PC-9 (cell line): ENCODE measurements around the gene MAML3. TPM values are rescaled to one million over a fixed set of nuclear protein-coding genes. Genes with fewer than 3 reads are reported as not detected.

Experiments
- BruUV-seq: library from RNA; stranded (reverse); fragments of 400-500 nt; replicated peaks from 2 replicates; lab custom pipeline; 2021; lab: Mats Ljungman, UMichigan
- CTCF ChIA-PET: fragments of 300-600 bp; sonication (Branson Sonifier 250); formaldehyde crosslinking; loops from one replicate; lab custom pipeline; 2022; ENCODE audit warnings: antibody characterized with exemption; lab: Charles Lee
- POLR2A ChIA-PET: fragments of 300-600 bp; sonication (Branson Sonifier 250); formaldehyde crosslinking; loops from one replicate; lab custom pipeline; 2022; ENCODE audit warnings: antibody characterized with exemption; ENCODE audit not compliant: unreplicated experiment; lab: Charles Lee
- DNase-seq, 2 experiments: peaks; one replicate each; pipeline versions ENCODE4 v3.0.0 to v3.0.0-alpha.2; 2015 to 2022; ENCODE audit warnings: mixed read lengths in 1 of 2
- H2AFZ ChIP-seq: fragments of 200-600 bp; sonication (generic); 2 replicates; pipeline ENCODE4 v1.8.1; 2017; ENCODE audit warnings: antibody characterized with exemption
- H3F3A ChIP-seq: fragments of 200-600 bp; sonication (generic); 2 replicates; pipeline ENCODE4 v1.8.1; 2017; ENCODE audit warnings: antibody characterized with exemption, mild to moderate bottlenecking, low read depth; ENCODE audit not compliant: insufficient read depth
- H3K27ac ChIP-seq: fragments of 200-600 bp; sonication (generic); 2 replicates; pipeline ENCODE4 v1.6.1; 2016; ENCODE audit warnings: mixed run types
- H3K27me3 ChIP-seq: fragments of 200-600 bp; sonication (generic); 2 replicates; pipeline ENCODE4 v1.6.1; 2016; ENCODE audit warnings: low read depth, mixed run types; ENCODE audit not compliant: insufficient read depth
- H3K36me3 ChIP-seq: fragments of 200-600 bp; sonication (generic); 2 replicates; pipeline ENCODE4 v1.6.1; 2016; ENCODE audit warnings: low read depth, mixed run types
- H3K4me1 ChIP-seq: fragments of 200-600 bp; sonication (generic); replicated peaks from 2 replicates; pipeline ENCODE4 v1.6.1; 2016; ENCODE audit warnings: mixed run types; ENCODE audit not compliant: insufficient read depth
- H3K4me2 ChIP-seq: fragments of 200-600 bp; sonication (generic); 2 replicates; pipeline ENCODE4 v1.6.1; 2017; ENCODE audit warnings: mixed run types
- H3K4me3 ChIP-seq: fragments of 200-600 bp; sonication (generic); 2 replicates; pipeline ENCODE4 v1.6.1; 2016; ENCODE audit warnings: mixed run types
- H3K79me2 ChIP-seq: fragments of 200-600 bp; sonication (generic); 2 replicates; pipeline ENCODE4 v1.6.1; 2017; ENCODE audit warnings: low read depth, mixed run types
- H3K9me2 ChIP-seq: fragments of 200-600 bp; sonication (generic); 2 replicates; pipeline ENCODE4 v1.8.1; 2017; ENCODE audit warnings: mild to moderate bottlenecking; ENCODE audit not compliant: insufficient read depth
- H3K9me3 ChIP-seq: fragments of 200-600 bp; sonication (generic); 2 replicates; pipeline ENCODE4 v1.8.1; 2016; ENCODE audit warnings: low read depth; ENCODE audit not compliant: insufficient read depth
- H4K20me1 ChIP-seq: fragments of 200-600 bp; sonication (generic); 2 replicates; pipeline ENCODE4 v1.8.1; 2017; ENCODE audit not compliant: insufficient read depth
- EZH2 ChIP-seq: fragments of 200-600 bp; sonication (generic); IDR thresholded peaks from 2 replicates; pipeline ENCODE4 v1.8.0; 2017; ENCODE audit warnings: antibody characterized with exemption, low read depth
- intact Hi-C: fragments of 100-400 bp; cut with micrococcal nuclease; formaldehyde crosslinking; loops from one replicate; pipeline ENCODE4 v1.10.0; 2022; ENCODE audit not compliant: unreplicated experiment
- total RNA-seq: library from RNA; stranded (reverse); gene quantifications from 2 replicates; pipeline ENCODE4 v1.2.3, GENCODE V29; 2021
- TF ChIP-seq, protein P1 (sequence below): fragments of 200-600 bp; sonication (generic); conservative IDR thresholded peaks from 2 replicates; pipeline ENCODE4 v1.6.1; 2017; ENCODE audit warnings: mixed run types, antibody characterized with exemption, mild to moderate bottlenecking, moderate library complexity

Gene MAML3
- total RNA-seq, 1 experiment from 2014 or later = 15.2 TPM

DNA sequence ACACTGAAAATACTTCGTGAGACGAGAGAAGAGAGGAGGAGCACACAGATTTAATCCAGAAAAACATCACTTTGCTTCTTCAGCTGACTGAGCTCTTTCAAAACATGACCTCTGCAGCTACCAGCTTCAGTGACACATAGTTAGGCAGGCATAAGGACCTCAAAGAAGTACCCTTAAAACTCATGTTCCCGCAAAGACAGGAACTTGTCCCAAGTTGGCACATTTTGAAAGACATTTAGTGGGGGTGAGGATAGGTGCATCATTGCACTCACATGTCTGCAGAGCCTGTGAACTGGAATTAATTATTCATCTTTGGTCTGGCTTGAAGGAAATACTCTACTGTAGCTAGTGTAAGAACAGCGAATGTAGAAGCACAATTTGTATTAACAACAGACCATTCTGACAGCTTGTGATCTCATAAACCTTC lies 266.6 kb downstream of the MAML3 start:
- no peaks in the 10 kb centered on the region for H3F3A ChIP-seq
- H3K9me3 ChIP-seq = no peaks in the 10 kb centered on the region
- intact Hi-C loops = no loop called here
- DNase-seq = no peak
- no peaks in the 10 kb centered on the region for H3K9me2 ChIP-seq
- no peaks in the 10 kb centered on the region for H3K79me2 ChIP-seq
- ChIA-PET POLR2A (interaction anchor here (0.6 kb wide), 1 partner anchor 332 kb away, joined by 5 read pairs; no protein-coding TSS in a partner anchor), CTCF (no interaction called here)
- BruUV-seq = no TSS peak
- H3K4me3 ChIP-seq = no peak overlapping the region
- TF ChIP-seq, protein P1, sequence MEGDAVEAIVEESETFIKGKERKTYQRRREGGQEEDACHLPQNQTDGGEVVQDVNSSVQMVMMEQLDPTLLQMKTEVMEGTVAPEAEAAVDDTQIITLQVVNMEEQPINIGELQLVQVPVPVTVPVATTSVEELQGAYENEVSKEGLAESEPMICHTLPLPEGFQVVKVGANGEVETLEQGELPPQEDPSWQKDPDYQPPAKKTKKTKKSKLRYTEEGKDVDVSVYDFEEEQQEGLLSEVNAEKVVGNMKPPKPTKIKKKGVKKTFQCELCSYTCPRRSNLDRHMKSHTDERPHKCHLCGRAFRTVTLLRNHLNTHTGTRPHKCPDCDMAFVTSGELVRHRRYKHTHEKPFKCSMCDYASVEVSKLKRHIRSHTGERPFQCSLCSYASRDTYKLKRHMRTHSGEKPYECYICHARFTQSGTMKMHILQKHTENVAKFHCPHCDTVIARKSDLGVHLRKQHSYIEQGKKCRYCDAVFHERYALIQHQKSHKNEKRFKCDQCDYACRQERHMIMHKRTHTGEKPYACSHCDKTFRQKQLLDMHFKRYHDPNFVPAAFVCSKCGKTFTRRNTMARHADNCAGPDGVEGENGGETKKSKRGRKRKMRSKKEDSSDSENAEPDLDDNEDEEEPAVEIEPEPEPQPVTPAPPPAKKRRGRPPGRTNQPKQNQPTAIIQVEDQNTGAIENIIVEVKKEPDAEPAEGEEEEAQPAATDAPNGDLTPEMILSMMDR = no peak
- TF ChIP-seq EZH2 = no peak
- no peak overlapping the region for H3K4me2 ChIP-seq
- no peak overlapping the region for H2AFZ ChIP-seq
- H3K36me3 ChIP-seq = no peaks in the 10 kb centered on the region
- H3K27ac ChIP-seq = no peak overlapping the region
- H3K4me1 ChIP-seq = no peaks in the 10 kb centered on the region
- no peaks in the 10 kb centered on the region; the same call in 1 of the 2 replicates for H4K20me1 ChIP-seq
- no peaks in the 10 kb centered on the region for H3K27me3 ChIP-seq

DNA sequence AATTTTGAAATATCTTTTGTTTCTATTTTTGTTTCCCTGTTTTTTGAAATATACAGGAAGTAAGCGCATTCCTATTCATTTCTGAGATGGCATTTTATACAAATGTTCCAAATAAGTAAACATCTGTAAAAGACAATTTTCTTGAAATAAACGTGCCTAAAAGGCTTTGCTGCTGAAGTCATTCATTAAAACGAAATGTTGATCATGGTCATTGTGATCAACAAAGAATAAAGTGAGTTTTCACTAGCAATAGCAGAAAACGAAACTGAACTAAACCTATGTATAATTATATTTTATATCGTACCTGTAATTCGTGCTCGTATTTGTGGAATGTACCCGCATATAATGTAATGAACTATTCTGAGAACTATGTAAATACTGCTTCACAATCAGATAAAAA lies 267.2 kb downstream of the MAML3 start:
- ChIA-PET CTCF (no interaction called here), POLR2A (no interaction called here)

DNA sequence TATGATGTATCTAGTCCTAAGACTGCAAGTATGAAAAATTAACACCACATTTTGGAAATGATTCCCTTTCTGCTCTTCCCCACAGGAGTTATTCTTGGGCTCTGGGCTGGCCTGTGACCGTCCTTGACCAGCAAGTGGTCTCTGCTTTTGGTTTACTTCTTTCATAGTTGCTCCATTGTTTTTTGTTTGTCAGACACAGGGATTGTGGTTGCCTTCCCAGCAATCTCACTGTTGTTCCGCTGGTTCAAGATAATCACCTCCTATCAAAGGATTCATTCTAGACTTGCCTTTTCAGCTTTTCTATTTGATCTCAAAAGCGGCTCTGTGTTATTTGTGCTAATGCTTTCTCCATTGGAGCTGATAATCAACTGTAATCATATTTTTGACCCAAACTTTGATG lies 269.5 kb downstream of the MAML3 start:
- Histone ChIP-seq H2AFZ (no peak overlapping the region), H3K27me3 (no peaks in the 10 kb centered on the region), H3F3A (no peaks in the 10 kb centered on the region), H3K79me2 (no peaks in the 10 kb centered on the region), H3K4me2 (no peak overlapping the region), H3K4me3 (no peak overlapping the region), H4K20me1 (no peaks in the 10 kb centered on the region; the same call in 1 of the 2 replicates), H3K9me3 (no peaks in the 10 kb centered on the region), H3K27ac (no peak overlapping the region), H3K9me2 (no peaks in the 10 kb centered on the region), H3K36me3 (no peaks in the 10 kb centered on the region), H3K4me1 (no peaks in the 10 kb centered on the region)
- ChIA-PET CTCF (no interaction called here), POLR2A (interaction anchor here (0.7 kb wide), 1 partner anchor 18 kb away, joined by 4 read pairs; no protein-coding TSS in a partner anchor)
- BruUV-seq = no TSS peak
- TF ChIP-seq EZH2 = no peak
- TF ChIP-seq, protein P1 = no peak
- intact Hi-C loops = no loop called here
- DNase-seq = no peak

More for the DNA sequence above, 267.2 kb downstream of the MAML3 start:
- no peaks in the 10 kb centered on the region for H3K9me3 ChIP-seq
- H3F3A ChIP-seq = no peaks in the 10 kb centered on the region
- H3K9me2 ChIP-seq = no peaks in the 10 kb centered on the region
- BruUV-seq = no TSS peak
- H3K79me2 ChIP-seq = no peaks in the 10 kb centered on the region
- H3K4me2 ChIP-seq = no peak overlapping the region
- DNase-seq = no peak
- intact Hi-C loops = no loop called here
- no peaks in the 10 kb centered on the region; the same call in 1 of the 2 replicates for H4K20me1 ChIP-seq
- no peaks in the 10 kb centered on the region for H3K27me3 ChIP-seq
- no peak for TF ChIP-seq EZH2
- TF ChIP-seq, protein P1 = no peak
- no peak overlapping the region for H3K4me3 ChIP-seq
- no peaks in the 10 kb centered on the region for H3K36me3 ChIP-seq
- H3K4me1 ChIP-seq = no peaks in the 10 kb centered on the region
- no peak overlapping the region for H2AFZ ChIP-seq
- H3K27ac ChIP-seq = no peak overlapping the region
